Measurements from ENCODE around the gene HGD. TPM values are rescaled to one million over a fixed set of nuclear protein-coding genes. Genes with fewer than 3 reads are reported as not detected.

The HGD gene
- total and polyA plus RNA-seq, 2 of the 13 experiments (the other 11 are each of a cell fraction or from before 2014, with no cell fraction given), result 265 to 398 TPM

DNA sequence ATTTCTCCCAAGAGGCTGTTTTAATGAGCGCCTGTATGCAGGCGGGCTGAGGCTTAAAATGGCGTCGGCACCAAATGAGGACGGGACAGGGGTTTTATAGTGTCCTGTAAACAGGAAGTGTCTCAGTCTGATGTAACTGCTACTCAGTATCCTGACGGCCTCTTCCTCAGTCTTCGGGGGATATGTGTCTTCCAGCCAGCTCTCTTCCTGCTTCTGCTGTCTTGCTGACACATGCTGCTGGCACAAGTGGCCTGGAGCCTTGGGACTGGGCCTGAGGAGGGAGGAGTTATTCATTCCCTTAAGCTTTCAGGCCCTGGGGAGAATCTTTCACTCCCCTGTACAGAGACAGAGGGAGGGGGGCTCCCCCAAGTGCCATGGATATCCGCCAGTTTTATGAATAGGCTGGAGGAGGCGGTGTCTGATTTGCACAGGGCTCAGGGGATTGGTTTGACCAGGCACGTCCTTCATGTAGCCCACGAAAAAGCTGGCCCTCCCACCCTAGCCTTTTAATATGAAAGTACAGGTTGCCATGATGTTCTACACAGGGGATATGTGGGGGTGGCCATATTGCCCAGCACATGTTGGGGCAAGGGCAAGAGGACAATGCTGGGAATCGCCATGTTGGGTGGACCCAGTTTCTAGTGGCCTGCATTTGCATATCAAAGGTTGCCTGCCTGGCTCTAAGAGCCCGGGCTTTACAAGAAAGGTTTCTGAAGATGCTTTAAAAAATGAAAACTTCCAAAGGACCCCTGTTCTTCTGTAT, 66.0 kb downstream of the HGD start:
- Histone ChIP-seq H3K36me3 (replicated peaks in 1 of 2; ENCODE audit: control insufficient read depth in 1 of 2, insufficient read depth in 2 of 2, low read length in 2 of 2) (no peaks in the 10 kb centered on the region), H3K9me3 (ENCODE audit: low read length) (no peaks in the 10 kb centered on the region), H3K4me3 (replicated peaks in 1 of 3; ENCODE audit: insufficient read depth in 1 of 3, low read depth in 2 of 3, low read length in 3 of 3) (no peak overlapping the region), H4K20me1 (ENCODE audit: insufficient read depth, low read length) (no peaks in the 10 kb centered on the region), H3K4me2 (ENCODE audit: low read depth, low read length) (no peak overlapping the region), H3K27ac (ENCODE audit: extremely low read length, insufficient read depth, low read length) (no peak overlapping the region), H2AFZ (ENCODE audit: low read length) (no peak overlapping the region), H3K9ac (ENCODE audit: insufficient read depth, low read depth, low read length) (no peak overlapping the region), H3K79me2 (ENCODE audit: insufficient read depth, low read length) (no peaks in the 10 kb centered on the region), H3K4me1 (ENCODE audit: insufficient read depth, low read length) (no peaks in the 10 kb centered on the region), H3K27me3 (ENCODE audit: control insufficient read depth in 1 of 2, insufficient read depth in 2 of 2, low read length in 2 of 2) (no peaks in the 10 kb centered on the region)
- intact Hi-C loops (cut with micrococcal nuclease; ENCODE audit: unreplicated experiment) (no loop called here), in situ Hi-C loops (cut with HindIII; ENCODE audit: extremely low pct_ligation_motif_present, low pct_unique_long_range_greater_than_20kb) (no loop called here)
- ATAC-seq (no peak), FAIRE-seq (no peak), DNase-seq (ENCODE audit: low spot score) (no peak)
- TF ChIP-seq NFKBIZ (CRISPR knock-in tag; IDR thresholded peaks at IDR 0.05) (no peak), CENPBD1 (CRISPR knock-in tag; IDR thresholded peaks at IDR 0.05; ENCODE audit: borderline replicate concordance, low read depth) (no peak), ATF6 (CRISPR knock-in tag; conservative IDR thresholded peaks at IDR 0.05) (no peak), SMAD9 (CRISPR knock-in tag; IDR thresholded peaks at IDR 0.05) (no peak), ZNF10 (CRISPR knock-in tag; IDR thresholded peaks at IDR 0.05; ENCODE audit: borderline replicate concordance, low read depth) (no peak), RORA (CRISPR knock-in tag; IDR thresholded peaks at IDR 0.05) (no peak), JUNB (CRISPR knock-in tag; IDR thresholded peaks at IDR 0.05; ENCODE audit: borderline replicate concordance) (no peak), ZFP37 (CRISPR knock-in tag; IDR thresholded peaks at IDR 0.05; ENCODE audit: borderline replicate concordance) (no peak), KMT2B (CRISPR knock-in tag; IDR thresholded peaks at IDR 0.05) (no peak), ATF4 (CRISPR knock-in tag; IDR thresholded peaks at IDR 0.05) (no peak), ZNF766 (CRISPR knock-in tag; IDR thresholded peaks at IDR 0.05; ENCODE audit: borderline replicate concordance) (no peak), SP2 (CRISPR knock-in tag; IDR thresholded peaks at IDR 0.05) (no peak), ZNF883 (CRISPR knock-in tag; IDR thresholded peaks at IDR 0.05; ENCODE audit: not compliant biosample characterization) (no peak)
- TF ChIP-seq, protein P1, sequence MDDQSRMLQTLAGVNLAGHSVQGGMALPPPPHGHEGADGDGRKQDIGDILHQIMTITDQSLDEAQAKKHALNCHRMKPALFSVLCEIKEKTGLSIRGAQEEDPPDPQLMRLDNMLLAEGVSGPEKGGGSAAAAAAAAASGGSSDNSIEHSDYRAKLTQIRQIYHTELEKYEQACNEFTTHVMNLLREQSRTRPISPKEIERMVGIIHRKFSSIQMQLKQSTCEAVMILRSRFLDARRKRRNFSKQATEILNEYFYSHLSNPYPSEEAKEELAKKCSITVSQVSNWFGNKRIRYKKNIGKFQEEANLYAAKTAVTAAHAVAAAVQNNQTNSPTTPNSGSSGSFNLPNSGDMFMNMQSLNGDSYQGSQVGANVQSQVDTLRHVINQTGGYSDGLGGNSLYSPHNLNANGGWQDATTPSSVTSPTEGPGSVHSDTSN (CRISPR knock-in tag; IDR thresholded peaks at IDR 0.05; ENCODE audit: borderline replicate concordance), result no peak
- TF ChIP-seq, protein P2, sequence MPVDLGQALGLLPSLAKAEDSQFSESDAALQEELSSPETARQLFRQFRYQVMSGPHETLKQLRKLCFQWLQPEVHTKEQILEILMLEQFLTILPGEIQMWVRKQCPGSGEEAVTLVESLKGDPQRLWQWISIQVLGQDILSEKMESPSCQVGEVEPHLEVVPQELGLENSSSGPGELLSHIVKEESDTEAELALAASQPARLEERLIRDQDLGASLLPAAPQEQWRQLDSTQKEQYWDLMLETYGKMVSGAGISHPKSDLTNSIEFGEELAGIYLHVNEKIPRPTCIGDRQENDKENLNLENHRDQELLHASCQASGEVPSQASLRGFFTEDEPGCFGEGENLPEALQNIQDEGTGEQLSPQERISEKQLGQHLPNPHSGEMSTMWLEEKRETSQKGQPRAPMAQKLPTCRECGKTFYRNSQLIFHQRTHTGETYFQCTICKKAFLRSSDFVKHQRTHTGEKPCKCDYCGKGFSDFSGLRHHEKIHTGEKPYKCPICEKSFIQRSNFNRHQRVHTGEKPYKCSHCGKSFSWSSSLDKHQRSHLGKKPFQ (CRISPR knock-in tag; IDR thresholded peaks at IDR 0.05; ENCODE audit: insufficient replicate concordance), result no peak
- BruUV-seq (replicated peaks), result no TSS peak
- 81% methylated on average over 9 of the region's 13 CpGs for WGBS (ENCODE audit: low lambda C conversion rate)
- ChIA-PET POLR2A (no interaction called here), CTCF (ENCODE audit: low intra/inter-chr PET ratio, low total read pairs) (no interaction called here)

All from HepG2 (cell line).